ENCODE measurements around the gene BICC1. TPM values are rescaled to one million over a fixed set of nuclear protein-coding genes. Genes with fewer than 3 reads are reported as not detected.

BICC1 gene
- total and polyA plus RNA-seq, 2 donors (not counting 1 experiment from before 2014, with no cell fraction given): not detected

DNA sequence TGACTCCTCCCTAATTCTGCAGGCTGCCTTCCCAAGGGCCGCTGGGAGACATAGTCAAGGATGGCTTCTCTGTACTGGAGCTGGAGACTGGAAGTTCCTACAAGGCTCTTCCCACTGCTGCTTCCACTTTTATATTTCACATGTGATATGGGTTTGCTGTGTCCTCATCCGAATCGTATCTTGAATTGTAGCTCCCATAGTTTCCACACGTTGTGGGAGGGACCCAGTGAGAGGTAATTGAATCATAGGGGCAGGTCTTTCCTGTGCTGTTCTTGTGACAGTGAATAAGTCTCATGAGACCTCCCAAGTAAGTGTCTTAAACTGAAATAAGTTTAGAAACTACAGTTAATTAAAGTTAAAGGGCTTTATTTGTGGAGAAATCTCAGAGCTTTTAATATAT lies 47.0 kb upstream of the BICC1 start:
- ChIA-PET POLR2A (no interaction called here), CTCF (no interaction called here)
- WGBS (ENCODE audit: insufficient coverage): no CpG with 5 or more reads among the region's 4 CpGs
- ATAC-seq (ENCODE audit: low read depth) (no peak), DNase-seq (no peak)
- Mint-ChIP-seq H3K27ac (no peak overlapping the region), H3K4me1 (no peaks in the 10 kb centered on the region), H3K4me3 (no peak overlapping the region), H3K27me3 (peaks cover 17% of the 10 kb centered on the region), H3K9me3 (ENCODE audit: insufficient read depth) (peaks cover 4% of the 10 kb centered on the region)
- intact Hi-C loops (cut with micrococcal nuclease): no loop called here
- Histone ChIP-seq H3K36me3 (replicated peaks in 1 of 2; ENCODE audit: control extremely low read depth in 1 of 2, control insufficient read depth in 1 of 2, extremely low read depth in 1 of 2, insufficient read depth in 2 of 2, low read length in 1 of 2) (no peaks in the 10 kb centered on the region), H4K20me1 (ENCODE audit: control insufficient read depth, insufficient read depth, low read length, poor library complexity, severe bottlenecking) (no peaks in the 10 kb centered on the region), H3K4me2 (replicated peaks; ENCODE audit: low read depth, low read length, poor library complexity, severe bottlenecking) (no peak overlapping the region), H3K9ac (ENCODE audit: low read length) (no peak overlapping the region), H3K4me1 (ENCODE audit: control insufficient read depth in 2 of 2, insufficient read depth in 2 of 2, low read length in 2 of 2) (no peaks in the 10 kb centered on the region), H3K27ac (ENCODE audit: low read length in 2 of 2) (no peak overlapping the region), H3K79me2 (ENCODE audit: control insufficient read depth, insufficient read depth, low read length) (no peaks in the 10 kb centered on the region), H2AFZ (ENCODE audit: insufficient read depth, low read depth, low read length, poor library complexity, severe bottlenecking) (no peak overlapping the region), H3K4me3 (ENCODE audit: control extremely low read depth in 1 of 5, extremely low read depth in 1 of 5, insufficient read depth in 1 of 5, low read depth in 2 of 5, low read length in 4 of 5) (no peak overlapping the region), H3K9me3 (ENCODE audit: control extremely low read depth in 1 of 3, control insufficient read depth in 2 of 3, insufficient read depth in 1 of 3, low read length in 2 of 3) (peaks cover 0 to 1% (median 0%) of the 10 kb centered on the region in 3 donors), H3K27me3 (replicated peaks in 1 of 4; ENCODE audit: control extremely low read depth in 1 of 4, control insufficient read depth in 3 of 4, insufficient read depth in 4 of 4, low read length in 3 of 4) (peaks cover 0 to 3% (median 2%) of the 10 kb centered on the region in 4 experiments)
- TF ChIP-seq, protein P1, sequence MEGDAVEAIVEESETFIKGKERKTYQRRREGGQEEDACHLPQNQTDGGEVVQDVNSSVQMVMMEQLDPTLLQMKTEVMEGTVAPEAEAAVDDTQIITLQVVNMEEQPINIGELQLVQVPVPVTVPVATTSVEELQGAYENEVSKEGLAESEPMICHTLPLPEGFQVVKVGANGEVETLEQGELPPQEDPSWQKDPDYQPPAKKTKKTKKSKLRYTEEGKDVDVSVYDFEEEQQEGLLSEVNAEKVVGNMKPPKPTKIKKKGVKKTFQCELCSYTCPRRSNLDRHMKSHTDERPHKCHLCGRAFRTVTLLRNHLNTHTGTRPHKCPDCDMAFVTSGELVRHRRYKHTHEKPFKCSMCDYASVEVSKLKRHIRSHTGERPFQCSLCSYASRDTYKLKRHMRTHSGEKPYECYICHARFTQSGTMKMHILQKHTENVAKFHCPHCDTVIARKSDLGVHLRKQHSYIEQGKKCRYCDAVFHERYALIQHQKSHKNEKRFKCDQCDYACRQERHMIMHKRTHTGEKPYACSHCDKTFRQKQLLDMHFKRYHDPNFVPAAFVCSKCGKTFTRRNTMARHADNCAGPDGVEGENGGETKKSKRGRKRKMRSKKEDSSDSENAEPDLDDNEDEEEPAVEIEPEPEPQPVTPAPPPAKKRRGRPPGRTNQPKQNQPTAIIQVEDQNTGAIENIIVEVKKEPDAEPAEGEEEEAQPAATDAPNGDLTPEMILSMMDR (IDR thresholded peaks at IDR 0.05): no peak

DNA sequence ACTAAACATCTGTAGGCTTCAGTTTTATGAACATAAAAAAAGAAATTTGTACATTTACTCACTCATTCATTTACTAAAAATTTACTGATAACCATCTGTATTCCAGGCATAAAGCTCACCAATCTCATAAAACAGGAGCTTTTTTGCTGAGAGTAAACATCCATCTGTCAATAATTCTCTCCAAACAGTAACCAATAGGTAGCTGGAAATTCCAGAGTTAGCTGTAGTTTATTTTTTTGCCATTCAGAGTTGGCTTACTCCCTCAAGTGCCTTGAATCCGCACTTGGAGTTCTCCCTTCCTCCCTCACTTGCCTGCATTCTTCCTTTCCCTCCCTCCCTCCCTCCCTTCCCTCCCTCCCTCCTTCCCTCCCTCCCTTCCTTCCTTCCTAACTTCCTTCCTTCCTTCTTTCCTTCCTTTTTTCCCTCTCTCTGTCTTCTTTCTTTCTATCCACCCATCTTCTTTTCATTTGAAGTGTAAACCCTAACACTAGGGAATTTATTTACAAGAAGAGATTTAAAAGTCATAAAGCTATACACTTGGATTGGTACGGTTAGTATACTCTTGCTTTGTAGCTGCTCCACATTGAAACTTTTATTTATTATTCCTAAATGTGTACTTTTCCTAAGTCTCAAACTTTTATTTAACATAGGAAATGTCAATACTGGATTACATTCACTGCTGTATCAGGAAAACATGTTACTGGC lies 44.6 kb upstream of the BICC1 start:
- no peak overlapping the region for H3K4me3 Mint-ChIP-seq
- intact Hi-C loops (cut with micrococcal nuclease): no loop called here
- no peak overlapping the region for H3K9ac ChIP-seq (ENCODE audit: low read length)
- H3K9me3 ChIP-seq (ENCODE audit: control extremely low read depth in 1 of 3, control insufficient read depth in 2 of 3, insufficient read depth in 1 of 3, low read length in 2 of 3): peaks cover 0 to 1% (median 0%) of the 10 kb centered on the region in 3 donors
- H3K27ac ChIP-seq (ENCODE audit: low read length in 2 of 2): no peak overlapping the region
- ChIA-PET CTCF (no interaction called here), POLR2A (no interaction called here)
- DNase-seq (no peak), ATAC-seq (ENCODE audit: low read depth) (no peak)
- no peaks in the 10 kb centered on the region for H3K4me1 Mint-ChIP-seq
- H3K27me3 Mint-ChIP-seq: peaks cover 19% of the 10 kb centered on the region
- no peak overlapping the region for H3K27ac Mint-ChIP-seq
- no peaks in the 10 kb centered on the region for H3K36me3 ChIP-seq (replicated peaks in 1 of 2; ENCODE audit: control extremely low read depth in 1 of 2, control insufficient read depth in 1 of 2, extremely low read depth in 1 of 2, insufficient read depth in 2 of 2, low read length in 1 of 2)
- no peak overlapping the region for H3K4me2 ChIP-seq (replicated peaks; ENCODE audit: low read depth, low read length, poor library complexity, severe bottlenecking)
- H3K9me3 Mint-ChIP-seq (ENCODE audit: insufficient read depth): peaks cover under 1% of the 10 kb centered on the region
- no peak for TF ChIP-seq EZH2 (IDR thresholded peaks at IDR 0.05; ENCODE audit: borderline replicate concordance, insufficient read depth, low read depth, low read length, poor library complexity, severe bottlenecking)
- TF ChIP-seq, protein P1 (IDR thresholded peaks at IDR 0.05): no peak
- no peaks in the 10 kb centered on the region for H4K20me1 ChIP-seq (ENCODE audit: control insufficient read depth, insufficient read depth, low read length, poor library complexity, severe bottlenecking)
- peaks cover 0 to 3% (median 2%) of the 10 kb centered on the region in 4 experiments for H3K27me3 ChIP-seq (replicated peaks in 1 of 4; ENCODE audit: control extremely low read depth in 1 of 4, control insufficient read depth in 3 of 4, insufficient read depth in 4 of 4, low read length in 3 of 4)
- H3K4me1 ChIP-seq (ENCODE audit: control insufficient read depth in 2 of 2, insufficient read depth in 2 of 2, low read length in 2 of 2): no peaks in the 10 kb centered on the region
- WGBS (ENCODE audit: insufficient coverage): no CpG with 5 or more reads among the region's 2 CpGs
- H2AFZ ChIP-seq (ENCODE audit: insufficient read depth, low read depth, low read length, poor library complexity, severe bottlenecking): no peak overlapping the region
- no peaks in the 10 kb centered on the region for H3K79me2 ChIP-seq (ENCODE audit: control insufficient read depth, insufficient read depth, low read length)
- H3K4me3 ChIP-seq (ENCODE audit: control extremely low read depth in 1 of 5, extremely low read depth in 1 of 5, insufficient read depth in 1 of 5, low read depth in 2 of 5, low read length in 4 of 5): no peak overlapping the region

All from B cell (primary cell).